Measurements from ENCODE around the gene TEX29. TPM values are rescaled to one million over a fixed set of nuclear protein-coding genes. Genes with fewer than 3 reads are reported as not detected.

The TEX29 gene
- total and polyA plus RNA-seq, 2 of the 4 experiments (the other 2 are of a cell fraction) = 0.46 TPM; not detected in 1

- Histone ChIP-seq H2BK20ac (ENCODE audit: low read depth, low read length) (no peak overlapping the region), H3K27ac (ENCODE audit: insufficient read depth, low read length) (no peak overlapping the region), H4K5ac (ENCODE audit: low read depth, low read length) (no peak overlapping the region), H3K4ac (ENCODE audit: low read depth, low read length) (no peak overlapping the region), H3K4me3 (ENCODE audit: insufficient read depth, low read depth, low read length) (no peak overlapping the region), H2AK5ac (ENCODE audit: low read depth, low read length) (peak overlapping the region; percentile 39; the same call in 1 of the 2 replicates), H3K27me3 (ENCODE audit: control insufficient read depth, insufficient read depth, low read length) (no peaks in the 10 kb centered on the region), H3K9me1 (ENCODE audit: insufficient read depth, low read length) (peaks cover under 1% of the 10 kb centered on the region; the same call in 1 of the 2 replicates), H4K20me1 (ENCODE audit: insufficient read depth, low read length) (no peaks in the 10 kb centered on the region), H4K8ac (ENCODE audit: low read depth in 2 of 2, low read length in 2 of 2) (no peak overlapping the region), H3K23ac (ENCODE audit: low read depth, low read length) (no peak overlapping the region), H3K36me3 (ENCODE audit: control insufficient read depth, insufficient read depth, low read length) (no peaks in the 10 kb centered on the region), H3K9me3 (ENCODE audit: control insufficient read depth, insufficient read depth, low read length) (no peaks in the 10 kb centered on the region), H3K4me2 (ENCODE audit: low read depth, low read length) (no peak overlapping the region), H3K79me1 (ENCODE audit: low read depth in 1 of 2, low read length in 2 of 2) (no peaks in the 10 kb centered on the region), H2BK5ac (ENCODE audit: low read depth, low read length, poor library complexity, severe bottlenecking) (no peak overlapping the region), H2BK120ac (ENCODE audit: low read depth, low read length) (no peak overlapping the region), H3K9ac (ENCODE audit: low read depth, low read length) (no peak overlapping the region), H2BK15ac (ENCODE audit: low read depth, low read length) (no peak overlapping the region), H3K4me1 (ENCODE audit: control insufficient read depth, insufficient read depth, low read length) (peaks cover 10% of the 10 kb centered on the region), H3K14ac (replicated peaks; ENCODE audit: low read depth, low read length) (no peak overlapping the region), H2AFZ (replicated peaks; ENCODE audit: low read length, poor library complexity) (no peak overlapping the region), H2AK9ac (replicated peaks; ENCODE audit: low read depth, low read length, poor library complexity) (no peak overlapping the region), H3K56ac (ENCODE audit: extremely low read depth, insufficient read depth, low read length) (no peak overlapping the region), H3K18ac (ENCODE audit: low read depth, low read length) (no peak overlapping the region), H4K91ac (ENCODE audit: insufficient read depth, low read depth, low read length) (no peak overlapping the region)
- DNase-seq = no peak
- in situ Hi-C loops (cut with MboI; ENCODE audit: low sequenced_read_pairs) (no loop called here), intact Hi-C loops (cut with micrococcal nuclease) (no loop called here), dilution Hi-C loops (cut with HindIII; ENCODE audit: low sequenced_read_pairs, unreplicated experiment) (no loop called here)
- POLR2A ChIA-PET (ENCODE audit: unreplicated experiment) = no interaction called here
- no CpG with 5 or more reads among the region's 9 CpGs for WGBS, 2 experiments (ENCODE audit: extremely low coverage in 2 of 2, insufficient read length in 1 of 2)
- TF ChIP-seq CEBPB (IDR thresholded peaks at IDR 0.05; ENCODE audit: low read depth, low read length) (no peak), CHD1 (IDR thresholded peaks at IDR 0.05; ENCODE audit: low read depth, low read length) (no peak), MAZ (IDR thresholded peaks at IDR 0.05; ENCODE audit: borderline replicate concordance, low read depth, low read length) (no peak)
- TF ChIP-seq, protein P1, sequence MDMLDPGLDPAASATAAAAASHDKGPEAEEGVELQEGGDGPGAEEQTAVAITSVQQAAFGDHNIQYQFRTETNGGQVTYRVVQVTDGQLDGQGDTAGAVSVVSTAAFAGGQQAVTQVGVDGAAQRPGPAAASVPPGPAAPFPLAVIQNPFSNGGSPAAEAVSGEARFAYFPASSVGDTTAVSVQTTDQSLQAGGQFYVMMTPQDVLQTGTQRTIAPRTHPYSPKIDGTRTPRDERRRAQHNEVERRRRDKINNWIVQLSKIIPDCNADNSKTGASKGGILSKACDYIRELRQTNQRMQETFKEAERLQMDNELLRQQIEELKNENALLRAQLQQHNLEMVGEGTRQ (IDR thresholded peaks at IDR 0.05; ENCODE audit: low read depth, low read length) = no peak
- no TSS peak for BruUV-seq (replicated peaks)
- CTCF ChIA-PET = no interaction called here
- ATAC-seq (ENCODE audit: low read depth) = no peak
Measured at GRCh38 chr13:111342721-111343120, 22.3 kb downstream of the TEX29 start.

All from IMR-90 (cell line).